Measurements from ENCODE around the gene CRLF1.

The CRLF1 gene

DNA sequence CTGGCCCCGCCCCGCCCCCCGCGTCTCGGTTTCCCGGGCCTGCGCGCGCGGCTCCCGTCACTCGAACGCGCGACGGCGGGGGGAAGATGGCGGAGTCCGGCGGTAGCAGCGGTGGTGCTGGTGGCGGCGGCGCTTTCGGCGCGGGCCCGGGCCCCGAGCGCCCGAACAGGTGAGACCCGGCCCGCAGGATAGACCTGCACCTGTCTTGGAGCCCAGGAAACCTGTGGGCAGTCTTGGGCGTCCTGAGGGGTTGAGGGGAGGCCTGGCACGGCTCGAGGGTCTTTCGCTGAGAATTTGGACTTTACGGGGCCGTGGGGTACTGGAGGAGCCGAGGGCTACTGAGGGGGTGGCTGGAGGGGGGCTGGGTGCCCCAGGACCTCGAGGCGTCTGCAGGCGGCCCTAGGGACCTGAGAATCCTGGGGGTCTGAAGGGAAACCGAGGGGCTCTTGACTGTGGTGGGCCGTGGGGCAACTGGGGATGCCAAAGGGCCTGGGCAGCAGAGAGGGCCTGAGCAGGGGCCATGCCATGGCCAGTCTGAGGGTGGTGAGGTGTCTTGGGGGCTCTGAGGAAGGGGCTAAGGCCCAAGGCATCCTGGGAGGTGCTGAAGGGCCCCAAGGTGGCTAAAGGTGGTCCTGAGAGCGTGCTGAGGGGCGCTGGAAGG lies 30.5 kb upstream of the CRLF1 start, which contains the start of gene KLHL26:
TSS of gene KLHL26 (plus strand) at position 60 of the 661 bp plus-strand sequence. CDS start at position 87, 27 bp downstream.
- H3K27ac ChIP-seq (ENCODE audit: extremely low read depth, low read depth, low read length), result peak within 1 kb of the TSS; percentile 68; the same call in 1 of the 2 replicates
- peaks cover 8% of the 10 kb centered on the region; the same call in 1 of the 2 replicates for H3K4me1 ChIP-seq (ENCODE audit: control insufficient read depth, insufficient read depth, low read length)
- peak within 1 kb of the TSS; percentile 86 for H3K4me3 ChIP-seq (ENCODE audit: low read depth, low read length)
- ChIA-PET POLR2A (interaction anchor here (0.6 to 0.7 kb wide), 2 partner anchors 45 to 48 kb away, joined by 3 to 6 read pairs; no protein-coding TSS in a partner anchor), CTCF (no interaction called here)
- H3K9me3 ChIP-seq (ENCODE audit: control insufficient read depth, insufficient read depth, low read depth, low read length), result no peaks in the 10 kb centered on the region
- H3K36me3 ChIP-seq (ENCODE audit: control insufficient read depth in 2 of 2, insufficient read depth in 1 of 2, low read length in 2 of 2), result no peaks in the 10 kb centered on the region; a peak in 1 of 3 replicates
- no peak for TF ChIP-seq GLI4 (tag by site-specific recombination; IDR thresholded peaks at IDR 0.05)
- no peak for TF ChIP-seq ZNF837 (tag by site-specific recombination; IDR thresholded peaks at IDR 0.05)
- TF ChIP-seq ZBTB20 (tag by site-specific recombination; IDR thresholded peaks at IDR 0.05), result peak; percentile 36; the same call in 1 of the 2 replicates
- TF ChIP-seq SP3 (tag by site-specific recombination; IDR thresholded peaks at IDR 0.05), result no peak
- TF ChIP-seq ZNF2 (tag by site-specific recombination; IDR thresholded peaks at IDR 0.05), result no peak
- TF ChIP-seq, protein P1, sequence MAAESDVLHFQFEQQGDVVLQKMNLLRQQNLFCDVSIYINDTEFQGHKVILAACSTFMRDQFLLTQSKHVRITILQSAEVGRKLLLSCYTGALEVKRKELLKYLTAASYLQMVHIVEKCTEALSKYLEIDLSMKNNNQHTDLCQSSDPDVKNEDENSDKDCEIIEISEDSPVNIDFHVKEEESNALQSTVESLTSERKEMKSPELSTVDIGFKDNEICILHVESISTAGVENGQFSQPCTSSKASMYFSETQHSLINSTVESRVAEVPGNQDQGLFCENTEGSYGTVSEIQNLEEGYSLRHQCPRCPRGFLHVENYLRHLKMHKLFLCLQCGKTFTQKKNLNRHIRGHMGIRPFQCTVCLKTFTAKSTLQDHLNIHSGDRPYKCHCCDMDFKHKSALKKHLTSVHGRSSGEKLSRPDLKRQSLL (tag by site-specific recombination; IDR thresholded peaks at IDR 0.05), result no peak
- TF ChIP-seq ZNF350 (tag by site-specific recombination; IDR thresholded peaks at IDR 0.05), result no peak
- TF ChIP-seq, protein P2, sequence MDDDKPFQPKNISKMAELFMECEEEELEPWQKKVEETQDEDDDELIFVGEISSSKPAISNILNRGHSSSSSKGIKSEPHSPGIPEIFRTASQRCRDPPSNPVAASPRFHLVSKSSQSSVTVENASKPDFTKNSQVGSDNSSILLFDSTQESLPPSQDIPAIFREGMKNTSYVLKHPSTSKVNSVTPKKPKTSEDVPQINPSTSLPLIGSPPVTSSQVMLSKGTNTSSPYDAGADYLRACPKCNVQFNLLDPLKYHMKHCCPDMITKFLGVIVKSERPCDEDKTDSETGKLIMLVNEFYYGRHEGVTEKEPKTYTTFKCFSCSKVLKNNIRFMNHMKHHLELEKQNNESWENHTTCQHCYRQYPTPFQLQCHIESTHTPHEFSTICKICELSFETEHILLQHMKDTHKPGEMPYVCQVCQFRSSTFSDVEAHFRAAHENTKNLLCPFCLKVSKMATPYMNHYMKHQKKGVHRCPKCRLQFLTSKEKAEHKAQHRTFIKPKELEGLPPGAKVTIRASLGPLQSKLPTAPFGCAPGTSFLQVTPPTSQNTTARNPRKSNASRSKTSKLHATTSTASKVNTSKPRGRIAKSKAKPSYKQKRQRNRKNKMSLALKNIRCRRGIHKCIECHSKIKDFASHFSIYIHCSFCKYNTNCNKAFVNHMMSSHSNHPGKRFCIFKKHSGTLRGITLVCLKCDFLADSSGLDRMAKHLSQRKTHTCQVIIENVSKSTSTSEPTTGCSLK (tag by site-specific recombination; IDR thresholded peaks at IDR 0.05), result no peak
- no peak for TF ChIP-seq ZNF248 (tag by site-specific recombination; IDR thresholded peaks at IDR 0.05)
- no peak for TF ChIP-seq MEIS1 (CRISPR knock-in tag; IDR thresholded peaks at IDR 0.05; ENCODE audit: borderline replicate concordance)
- no peak for TF ChIP-seq ZNF560 (tag by site-specific recombination; IDR thresholded peaks at IDR 0.05; ENCODE audit: borderline replicate concordance)
- TF ChIP-seq ZNF335 (tag by site-specific recombination; conservative IDR thresholded peaks at IDR 0.05), result peak; percentile 85
- TF ChIP-seq ZEB2 (tag by site-specific recombination; IDR thresholded peaks at IDR 0.05), result no peak
- TF ChIP-seq ZNF558 (tag by site-specific recombination; IDR thresholded peaks at IDR 0.05), result no peak
- TF ChIP-seq, protein P3, sequence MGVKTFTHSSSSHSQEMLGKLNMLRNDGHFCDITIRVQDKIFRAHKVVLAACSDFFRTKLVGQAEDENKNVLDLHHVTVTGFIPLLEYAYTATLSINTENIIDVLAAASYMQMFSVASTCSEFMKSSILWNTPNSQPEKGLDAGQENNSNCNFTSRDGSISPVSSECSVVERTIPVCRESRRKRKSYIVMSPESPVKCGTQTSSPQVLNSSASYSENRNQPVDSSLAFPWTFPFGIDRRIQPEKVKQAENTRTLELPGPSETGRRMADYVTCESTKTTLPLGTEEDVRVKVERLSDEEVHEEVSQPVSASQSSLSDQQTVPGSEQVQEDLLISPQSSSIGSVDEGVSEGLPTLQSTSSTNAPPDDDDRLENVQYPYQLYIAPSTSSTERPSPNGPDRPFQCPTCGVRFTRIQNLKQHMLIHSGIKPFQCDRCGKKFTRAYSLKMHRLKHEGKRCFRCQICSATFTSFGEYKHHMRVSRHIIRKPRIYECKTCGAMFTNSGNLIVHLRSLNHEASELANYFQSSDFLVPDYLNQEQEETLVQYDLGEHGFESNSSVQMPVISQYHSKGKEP (tag by site-specific recombination; IDR thresholded peaks at IDR 0.05), result no peak
- TF ChIP-seq, protein P4, sequence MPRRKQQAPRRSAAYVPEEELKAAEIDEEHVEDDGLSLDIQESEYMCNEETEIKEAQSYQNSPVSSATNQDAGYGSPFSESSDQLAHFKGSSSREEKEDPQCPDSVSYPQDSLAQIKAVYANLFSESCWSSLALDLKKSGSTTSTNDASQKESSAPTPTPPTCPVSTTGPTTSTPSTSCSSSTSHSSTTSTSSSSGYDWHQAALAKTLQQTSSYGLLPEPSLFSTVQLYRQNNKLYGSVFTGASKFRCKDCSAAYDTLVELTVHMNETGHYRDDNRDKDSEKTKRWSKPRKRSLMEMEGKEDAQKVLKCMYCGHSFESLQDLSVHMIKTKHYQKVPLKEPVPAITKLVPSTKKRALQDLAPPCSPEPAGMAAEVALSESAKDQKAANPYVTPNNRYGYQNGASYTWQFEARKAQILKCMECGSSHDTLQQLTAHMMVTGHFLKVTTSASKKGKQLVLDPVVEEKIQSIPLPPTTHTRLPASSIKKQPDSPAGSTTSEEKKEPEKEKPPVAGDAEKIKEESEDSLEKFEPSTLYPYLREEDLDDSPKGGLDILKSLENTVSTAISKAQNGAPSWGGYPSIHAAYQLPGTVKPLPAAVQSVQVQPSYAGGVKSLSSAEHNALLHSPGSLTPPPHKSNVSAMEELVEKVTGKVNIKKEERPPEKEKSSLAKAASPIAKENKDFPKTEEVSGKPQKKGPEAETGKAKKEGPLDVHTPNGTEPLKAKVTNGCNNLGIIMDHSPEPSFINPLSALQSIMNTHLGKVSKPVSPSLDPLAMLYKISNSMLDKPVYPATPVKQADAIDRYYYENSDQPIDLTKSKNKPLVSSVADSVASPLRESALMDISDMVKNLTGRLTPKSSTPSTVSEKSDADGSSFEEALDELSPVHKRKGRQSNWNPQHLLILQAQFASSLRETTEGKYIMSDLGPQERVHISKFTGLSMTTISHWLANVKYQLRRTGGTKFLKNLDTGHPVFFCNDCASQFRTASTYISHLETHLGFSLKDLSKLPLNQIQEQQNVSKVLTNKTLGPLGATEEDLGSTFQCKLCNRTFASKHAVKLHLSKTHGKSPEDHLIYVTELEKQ (tag by site-specific recombination; IDR thresholded peaks at IDR 0.05; ENCODE audit: borderline replicate concordance), result no peak
- no peak for TF ChIP-seq ZNF776 (tag by site-specific recombination; IDR thresholded peaks at IDR 0.05; ENCODE audit: borderline replicate concordance)
- peak; percentile 49; the same call in 1 of the 2 replicates for TF ChIP-seq YY2 (tag by site-specific recombination; IDR thresholded peaks at IDR 0.05)
- TF ChIP-seq, protein P5, sequence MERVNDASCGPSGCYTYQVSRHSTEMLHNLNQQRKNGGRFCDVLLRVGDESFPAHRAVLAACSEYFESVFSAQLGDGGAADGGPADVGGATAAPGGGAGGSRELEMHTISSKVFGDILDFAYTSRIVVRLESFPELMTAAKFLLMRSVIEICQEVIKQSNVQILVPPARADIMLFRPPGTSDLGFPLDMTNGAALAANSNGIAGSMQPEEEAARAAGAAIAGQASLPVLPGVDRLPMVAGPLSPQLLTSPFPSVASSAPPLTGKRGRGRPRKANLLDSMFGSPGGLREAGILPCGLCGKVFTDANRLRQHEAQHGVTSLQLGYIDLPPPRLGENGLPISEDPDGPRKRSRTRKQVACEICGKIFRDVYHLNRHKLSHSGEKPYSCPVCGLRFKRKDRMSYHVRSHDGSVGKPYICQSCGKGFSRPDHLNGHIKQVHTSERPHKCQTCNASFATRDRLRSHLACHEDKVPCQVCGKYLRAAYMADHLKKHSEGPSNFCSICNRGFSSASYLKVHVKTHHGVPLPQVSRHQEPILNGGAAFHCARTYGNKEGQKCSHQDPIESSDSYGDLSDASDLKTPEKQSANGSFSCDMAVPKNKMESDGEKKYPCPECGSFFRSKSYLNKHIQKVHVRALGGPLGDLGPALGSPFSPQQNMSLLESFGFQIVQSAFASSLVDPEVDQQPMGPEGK (tag by site-specific recombination; IDR thresholded peaks at IDR 0.05), result no peak
- TF ChIP-seq ZNF221 (tag by site-specific recombination; IDR thresholded peaks at IDR 0.05; ENCODE audit: borderline replicate concordance), result no peak
- TF ChIP-seq ZNF157 (tag by site-specific recombination; IDR thresholded peaks at IDR 0.05), result no peak
- TF ChIP-seq YY1 (tag by site-specific recombination; IDR thresholded peaks at IDR 0.05), result 0 out of 2 replicates have a peak, but pooled peaks have one; percentile 76
- no peak for TF ChIP-seq ZNF223 (tag by site-specific recombination; IDR thresholded peaks at IDR 0.05)
- TF ChIP-seq ZNF433 (tag by site-specific recombination; IDR thresholded peaks at IDR 0.05; ENCODE audit: low read depth), result no peak
- no peak for TF ChIP-seq KLF7 (tag by site-specific recombination; IDR thresholded peaks at IDR 0.05; ENCODE audit: borderline replicate concordance)
- TF ChIP-seq ZNF555 (tag by site-specific recombination; conservative IDR thresholded peaks at IDR 0.05), result no peak
